Activated CD4-positive, alpha-beta T cell treated with anti-CD3 and anti-CD28 coated beads, Interleukin-2, amount 50 U/mL, for 1 hour (primary cell): ENCODE measurements around the gene LMTK3.

ENCODE experiments used
- DNase-seq: peaks from one replicate; pipeline ENCODE4 v3.0.0-alpha.2; 2020

LMTK3 gene

GRCh38 chr19:48511800-48512503 is at the start of gene LMTK3:
TSS of gene LMTK3 (minus strand) at chr19:48511835. CDS start at chr19:48511576, 259 bp downstream.
- DNase-seq: peak; percentile 83

GRCh38 chr19:48561412-48561811 is 49.8 kb upstream of the LMTK3 start:
- DNase-seq: no peak

GRCh38 chr19:48560095-48560530 is 48.5 kb upstream of the LMTK3 start:
- DNase-seq: no peak

- DNase-seq: no peak
Observed at GRCh38 chr19:48558018-48558684, 46.5 kb upstream of the LMTK3 start.

GRCh38 chr19:48556825-48557224 is 45.2 kb upstream of the LMTK3 start:
- no peak for DNase-seq

GRCh38 chr19:48556163-48556562 is 44.5 kb upstream of the LMTK3 start:
- DNase-seq: no peak

- DNase-seq: no peak
Observed at GRCh38 chr19:48554385-48555091, 42.9 kb upstream of the LMTK3 start.

- no peak for DNase-seq
Observed at GRCh38 chr19:48553676-48554384, 42.2 kb upstream of the LMTK3 start.

- DNase-seq: no peak
Observed at GRCh38 chr19:48552406-48553322, 41.0 kb upstream of the LMTK3 start.

GRCh38 chr19:48551437-48552302 is 40.0 kb upstream of the LMTK3 start, which contains the start of gene SULT2B1:
TSS of gene SULT2B1 (plus strand) at chr19:48552172. CDS start at chr19:48552253, 81 bp downstream.
- DNase-seq: no peak

- DNase-seq: no peak
Observed at GRCh38 chr19:48549380-48549779, 37.7 kb upstream of the LMTK3 start.

- no peak for DNase-seq
Observed at GRCh38 chr19:48548253-48548911, 36.7 kb upstream of the LMTK3 start.

GRCh38 chr19:48547722-48548121 is 36.1 kb upstream of the LMTK3 start:
- DNase-seq: no peak

GRCh38 chr19:48544856-48545750 is 33.5 kb upstream of the LMTK3 start:
- DNase-seq: no peak

- no peak for DNase-seq
Observed at GRCh38 chr19:48543121-48543710, 31.6 kb upstream of the LMTK3 start.

GRCh38 chr19:48541813-48542212 is 30.2 kb upstream of the LMTK3 start:
- no peak for DNase-seq

- no peak for DNase-seq
Observed at GRCh38 chr19:48540110-48540509, 28.5 kb upstream of the LMTK3 start.

GRCh38 chr19:48539503-48540096 is 28.0 kb upstream of the LMTK3 start:
- DNase-seq: no peak
